ENCODE data around the gene ARL4A. TPM values are rescaled to one million over a fixed set of nuclear protein-coding genes. Genes with fewer than 3 reads are reported as not detected.

The ARL4A gene
- total and polyA plus RNA-seq, 2 donors (not counting 3 experiments of a cell fraction or from before 2014, with no cell fraction given), result 34.1 to 43.2 TPM

DNA sequence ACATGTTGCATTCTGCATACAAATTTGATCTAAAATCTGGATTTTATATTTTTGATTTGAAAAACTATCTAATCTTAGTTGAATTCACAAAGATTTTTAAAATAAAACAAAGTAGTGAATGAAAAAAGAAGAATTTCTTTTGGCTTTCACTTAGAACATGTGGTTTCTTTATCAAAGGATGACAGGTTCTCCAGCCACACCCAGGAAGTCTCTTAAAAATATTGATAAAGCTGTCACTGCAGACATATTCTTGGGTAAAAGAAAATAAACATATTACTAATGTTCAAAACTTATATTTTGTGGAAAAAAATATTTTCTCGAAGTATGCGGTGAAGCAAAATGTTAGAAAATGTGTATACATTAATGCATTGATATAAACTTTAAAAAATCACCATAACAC, 44.3 kb downstream of the ARL4A start:
- Histone ChIP-seq H3K79me2 (ENCODE audit: control insufficient read depth, insufficient read depth, low read length) (no peaks in the 10 kb centered on the region), H3K9ac (replicated peaks; ENCODE audit: extremely low read depth, insufficient read depth, low read length) (no peak overlapping the region), H3K4me1 (ENCODE audit: control insufficient read depth, extremely low read depth, insufficient read depth, low read length) (peaks cover 48% of the 10 kb centered on the region), H3K36me3 (ENCODE audit: control insufficient read depth in 2 of 2, extremely low read depth in 1 of 2, insufficient read depth in 2 of 2, low read length in 2 of 2) (no peaks in the 10 kb centered on the region), H3K27ac (ENCODE audit: insufficient read depth, low read depth, low read length) (no peak overlapping the region), H3K9me1 (replicated peaks; ENCODE audit: control insufficient read depth, extremely low read depth, insufficient read depth, low read length) (no peaks in the 10 kb centered on the region), H3K27me3 (ENCODE audit: control insufficient read depth in 2 of 2, insufficient read depth in 2 of 2, low read length in 2 of 2) (no peaks in the 10 kb centered on the region), H3K9me3 (replicated peaks; ENCODE audit: control insufficient read depth, insufficient read depth, low read length) (no peaks in the 10 kb centered on the region), H2AFZ (ENCODE audit: low read depth, low read length) (no peak overlapping the region), H4K20me1 (replicated peaks; ENCODE audit: control insufficient read depth, extremely low read depth, insufficient read depth, low read length) (no peaks in the 10 kb centered on the region), H3K4me3 (replicated peaks in 1 of 3; ENCODE audit: insufficient read depth in 1 of 3, low read depth in 1 of 3, low read length in 3 of 3) (no peak overlapping the region), H3K4me2 (ENCODE audit: insufficient read depth, low read length) (peak overlapping the region; percentile 27)
- BruUV-seq (replicated peaks), result no TSS peak
- intact Hi-C loops (cut with micrococcal nuclease) (loop anchor here (1.0 kb wide), 2 partner anchors 35 to 386 kb away; no protein-coding TSS in a partner anchor), dilution Hi-C loops (cut with MboI; ENCODE audit: extremely low pct_ligation_motif_present, low sequenced_read_pairs) (no loop called here)
- ChIA-PET POLR2A (no interaction called here), CTCF (interaction anchor here (1.0 to 1.4 kb wide), 5 partner anchors 15 to 218 kb away, joined by 3 to 6 read pairs (median 3); partner anchors contain the start of gene ARL4A)
- DNase-seq (ENCODE audit: low read depth, low spot score), result no peak
- TF ChIP-seq, protein P1, sequence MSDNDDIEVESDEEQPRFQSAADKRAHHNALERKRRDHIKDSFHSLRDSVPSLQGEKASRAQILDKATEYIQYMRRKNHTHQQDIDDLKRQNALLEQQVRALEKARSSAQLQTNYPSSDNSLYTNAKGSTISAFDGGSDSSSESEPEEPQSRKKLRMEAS (IDR thresholded peaks at IDR 0.05; ENCODE audit: insufficient read depth, insufficient read length), result no peak
- TF ChIP-seq MYC (IDR thresholded peaks at IDR 0.05; ENCODE audit: low read depth, low read length), result no peak
- TF ChIP-seq, protein P2, sequence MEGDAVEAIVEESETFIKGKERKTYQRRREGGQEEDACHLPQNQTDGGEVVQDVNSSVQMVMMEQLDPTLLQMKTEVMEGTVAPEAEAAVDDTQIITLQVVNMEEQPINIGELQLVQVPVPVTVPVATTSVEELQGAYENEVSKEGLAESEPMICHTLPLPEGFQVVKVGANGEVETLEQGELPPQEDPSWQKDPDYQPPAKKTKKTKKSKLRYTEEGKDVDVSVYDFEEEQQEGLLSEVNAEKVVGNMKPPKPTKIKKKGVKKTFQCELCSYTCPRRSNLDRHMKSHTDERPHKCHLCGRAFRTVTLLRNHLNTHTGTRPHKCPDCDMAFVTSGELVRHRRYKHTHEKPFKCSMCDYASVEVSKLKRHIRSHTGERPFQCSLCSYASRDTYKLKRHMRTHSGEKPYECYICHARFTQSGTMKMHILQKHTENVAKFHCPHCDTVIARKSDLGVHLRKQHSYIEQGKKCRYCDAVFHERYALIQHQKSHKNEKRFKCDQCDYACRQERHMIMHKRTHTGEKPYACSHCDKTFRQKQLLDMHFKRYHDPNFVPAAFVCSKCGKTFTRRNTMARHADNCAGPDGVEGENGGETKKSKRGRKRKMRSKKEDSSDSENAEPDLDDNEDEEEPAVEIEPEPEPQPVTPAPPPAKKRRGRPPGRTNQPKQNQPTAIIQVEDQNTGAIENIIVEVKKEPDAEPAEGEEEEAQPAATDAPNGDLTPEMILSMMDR (IDR thresholded peaks at IDR 0.05; ENCODE audit: extremely low read depth in 1 of 2, insufficient read depth in 1 of 2, low read depth in 1 of 2, low read length in 2 of 2), result no peak
- TF ChIP-seq EZH2 (IDR thresholded peaks at IDR 0.05; ENCODE audit: borderline replicate concordance, low read depth, low read length, severe bottlenecking), result no peak
- no peak for FAIRE-seq

DNA sequence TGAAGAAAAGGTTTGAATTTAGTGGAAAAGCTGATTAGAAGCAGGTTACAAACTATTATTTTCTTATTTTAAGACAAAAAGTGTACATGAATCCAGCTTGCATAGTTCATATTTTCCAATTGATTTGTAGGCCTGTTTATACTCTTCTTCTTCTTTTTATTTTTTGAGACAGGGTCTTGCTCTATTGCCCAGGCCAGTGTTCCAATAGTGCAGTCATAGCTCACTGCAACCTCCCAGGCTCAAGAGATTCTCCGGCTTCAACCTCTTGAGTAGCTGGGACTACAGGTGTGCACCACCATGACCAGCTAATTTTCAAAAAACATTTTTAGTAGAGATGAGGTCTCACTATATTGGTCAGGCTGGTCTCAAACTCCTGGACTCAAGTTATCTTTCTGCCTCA, 45.0 kb downstream of the ARL4A start:
- no peak for DNase-seq (ENCODE audit: low read depth, low spot score)
- Histone ChIP-seq H3K79me2 (ENCODE audit: control insufficient read depth, insufficient read depth, low read length) (no peaks in the 10 kb centered on the region), H3K9ac (replicated peaks; ENCODE audit: extremely low read depth, insufficient read depth, low read length) (no peak overlapping the region), H3K4me3 (replicated peaks in 1 of 3; ENCODE audit: insufficient read depth in 1 of 3, low read depth in 1 of 3, low read length in 3 of 3) (no peak overlapping the region), H3K4me2 (ENCODE audit: insufficient read depth, low read length) (no peak overlapping the region), H3K9me3 (replicated peaks; ENCODE audit: control insufficient read depth, insufficient read depth, low read length) (no peaks in the 10 kb centered on the region), H3K4me1 (ENCODE audit: control insufficient read depth, extremely low read depth, insufficient read depth, low read length) (peaks cover 42% of the 10 kb centered on the region), H3K9me1 (replicated peaks; ENCODE audit: control insufficient read depth, extremely low read depth, insufficient read depth, low read length) (no peaks in the 10 kb centered on the region), H3K27me3 (ENCODE audit: control insufficient read depth in 2 of 2, insufficient read depth in 2 of 2, low read length in 2 of 2) (no peaks in the 10 kb centered on the region), H2AFZ (ENCODE audit: low read depth, low read length) (no peak overlapping the region), H3K27ac (ENCODE audit: insufficient read depth, low read depth, low read length) (no peak overlapping the region), H4K20me1 (replicated peaks; ENCODE audit: control insufficient read depth, extremely low read depth, insufficient read depth, low read length) (no peaks in the 10 kb centered on the region), H3K36me3 (ENCODE audit: control insufficient read depth in 2 of 2, extremely low read depth in 1 of 2, insufficient read depth in 2 of 2, low read length in 2 of 2) (no peaks in the 10 kb centered on the region)
- dilution Hi-C loops (cut with MboI; ENCODE audit: extremely low pct_ligation_motif_present, low sequenced_read_pairs) (no loop called here), intact Hi-C loops (cut with micrococcal nuclease) (no loop called here)
- ChIA-PET CTCF (interaction anchor here (1.0 to 1.4 kb wide), 4 partner anchors 15 to 47 kb away, joined by 3 to 5 read pairs (median 4); partner anchors contain the start of gene ARL4A), POLR2A (no interaction called here)
- TF ChIP-seq POLR2A (IDR thresholded peaks at IDR 0.05; ENCODE audit: low read depth, low read length) (no peak), JUN (IDR thresholded peaks at IDR 0.05; ENCODE audit: borderline replicate concordance, insufficient read depth, insufficient read length, low read depth) (no peak), FOS (IDR thresholded peaks at IDR 0.05; ENCODE audit: borderline replicate concordance, insufficient read depth, low read length) (no peak), MYC (IDR thresholded peaks at IDR 0.05; ENCODE audit: low read depth, low read length) (no peak), POLR2AphosphoS5 (IDR thresholded peaks at IDR 0.05; ENCODE audit: insufficient read depth, low read depth, low read length) (no peak), GATA2 (IDR thresholded peaks at IDR 0.05; ENCODE audit: insufficient read depth, insufficient read length, low read depth, low read length) (no peak), EZH2 (IDR thresholded peaks at IDR 0.05; ENCODE audit: borderline replicate concordance, low read depth, low read length, severe bottlenecking) (no peak)
- TF ChIP-seq, protein P2 (IDR thresholded peaks at IDR 0.05; ENCODE audit: extremely low read depth in 1 of 2, insufficient read depth in 1 of 2, low read depth in 1 of 2, low read length in 2 of 2), result no peak
- TF ChIP-seq, protein P1 (IDR thresholded peaks at IDR 0.05; ENCODE audit: insufficient read depth, insufficient read length), result no peak
- no peak for FAIRE-seq
- no TSS peak for BruUV-seq (replicated peaks)
